Right lung (tissue), 5 donors: ENCODE results near the gene TBC1D9. TPM values are rescaled to one million over a fixed set of nuclear protein-coding genes. Genes with fewer than 3 reads are reported as not detected.
"Not testable (repeated sequence)": the region's sequence is repeated elsewhere in the genome, so short reads cannot be mapped to it uniquely, and the experiment has no call there.

ENCODE experiments used
- DNase-seq, 2 donors: peaks; one replicate each; pipeline ENCODE4 v3.0.0-alpha.2; 2013
- polyA plus RNA-seq, 5 donors: library from polyadenylated mRNA; unstranded; fragments of 120-200 nt; gene quantifications; one replicate each; pipeline versions ENCODE4 v1.2.1 to v1.2.3, GENCODE V29; 2013; ENCODE audit warnings: inconsistent platforms in 1 of 5, low replicate concordance in 1 of 5; ENCODE audit not compliant: insufficient read length in 5 of 5, insufficient read depth in 1 of 5

TBC1D9 gene
- polyA plus RNA-seq, 5 donors: 22.4 to 33.8 (median 33.2) TPM

DNA sequence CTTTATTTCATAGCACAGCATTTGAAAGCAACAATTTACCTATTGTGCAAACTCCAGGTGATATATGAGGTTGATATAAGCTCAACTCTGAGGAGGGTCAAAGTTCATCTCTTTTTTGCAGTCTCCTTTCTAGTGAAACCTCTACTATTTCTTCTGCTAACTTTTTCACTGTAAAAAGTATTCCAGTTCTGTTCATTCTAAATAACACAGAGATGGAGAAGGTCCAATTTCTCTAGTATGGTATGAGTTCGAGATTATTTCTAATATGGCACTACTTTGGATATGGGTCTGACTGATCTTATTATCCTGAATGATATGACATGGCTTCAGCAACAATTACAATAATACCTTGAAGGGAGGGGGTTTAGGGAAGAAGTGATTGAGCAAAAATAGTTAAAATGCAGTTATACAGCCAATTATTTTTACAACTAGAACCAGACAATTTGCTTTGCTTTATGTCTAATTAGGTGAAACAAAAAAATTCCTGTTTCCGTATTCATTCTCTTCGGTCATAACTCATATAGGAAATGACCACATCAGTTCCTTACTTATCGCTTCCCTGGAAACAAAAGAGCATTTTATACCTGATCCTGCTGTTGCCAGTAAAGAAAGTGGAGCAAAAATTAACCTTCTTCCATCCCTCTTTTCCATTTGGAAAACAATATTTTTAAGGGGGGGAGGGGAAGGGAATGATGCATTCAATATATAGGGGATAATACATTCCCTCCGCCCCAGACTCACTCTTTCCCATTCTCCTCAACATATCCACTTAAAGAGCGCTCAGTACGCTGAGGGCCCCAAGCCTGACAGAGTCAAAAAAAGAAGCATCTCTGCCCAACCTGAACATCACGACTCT lies 1.0 kb downstream of the TBC1D9 start:
- no peak for DNase-seq

- no peak for DNase-seq
Observed at GRCh38 chr4:140753329-140753728, 2.9 kb downstream of the TBC1D9 start.

- DNase-seq: no peak
Observed at GRCh38 chr4:140752291-140753068, 3.7 kb downstream of the TBC1D9 start.

DNA sequence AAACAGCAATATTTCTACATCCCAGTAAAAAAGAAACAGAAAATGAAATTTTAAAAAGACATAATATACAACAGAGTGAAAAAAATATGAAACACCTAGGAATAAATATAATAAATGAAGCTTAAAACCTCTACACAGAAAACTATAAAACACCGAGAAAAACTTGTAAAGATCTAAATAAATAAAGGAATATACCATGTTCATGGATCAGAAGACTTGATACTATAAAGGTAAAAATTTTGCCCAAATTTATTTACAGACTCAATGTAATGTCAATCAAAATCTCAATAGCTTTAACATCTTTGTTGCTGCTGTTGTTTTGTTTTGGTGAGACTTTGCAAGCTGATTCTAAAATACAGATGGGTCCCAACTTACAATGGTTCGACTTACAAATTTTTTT lies 5.7 kb downstream of the TBC1D9 start:
- DNase-seq: no peak

DNA sequence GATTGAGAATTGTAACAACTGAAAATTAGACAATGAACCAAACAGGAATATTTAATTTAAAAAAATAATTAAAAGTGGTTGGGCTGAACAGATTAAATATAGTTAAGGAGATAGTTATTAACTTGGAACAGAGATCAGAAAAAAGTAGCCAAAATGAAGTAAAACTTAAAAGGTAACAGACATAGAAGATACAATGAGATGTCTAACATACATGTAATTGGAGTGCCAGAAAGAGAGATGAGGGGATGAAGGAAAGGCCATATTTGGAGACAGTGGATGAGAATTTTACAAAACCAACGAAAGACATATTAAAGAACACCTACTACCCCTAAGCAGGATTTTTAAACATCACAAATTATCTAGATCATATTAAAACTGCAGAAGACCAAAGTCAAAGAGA lies 8.0 kb downstream of the TBC1D9 start:
- no peak for DNase-seq

GRCh38 chr4:140746546-140746945 lies 9.6 kb downstream of the TBC1D9 start:
- not testable (repeated sequence) for DNase-seq

DNA sequence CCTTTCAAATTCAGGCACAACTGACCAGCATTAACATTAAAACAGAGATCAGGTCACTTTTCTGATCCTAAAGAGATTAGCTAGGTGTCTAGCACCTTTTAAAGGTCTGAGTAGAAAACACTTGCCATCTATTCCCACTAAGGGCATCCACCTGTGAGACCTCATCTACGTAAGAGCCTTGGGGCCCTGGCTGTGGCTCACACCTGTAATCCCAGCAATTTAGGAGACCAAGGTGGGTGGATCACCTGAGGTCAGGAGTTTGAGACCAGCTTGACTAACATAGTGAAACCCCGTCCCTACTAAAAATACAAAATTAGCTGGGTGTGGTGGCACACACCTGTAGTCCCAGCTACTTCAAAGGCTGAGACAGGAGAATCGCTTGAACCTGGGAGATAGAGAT lies 11.8 kb downstream of the TBC1D9 start:
- no peak for DNase-seq

- DNase-seq: no peak
Observed at GRCh38 chr4:140743194-140743931, 12.8 kb downstream of the TBC1D9 start.

DNA sequence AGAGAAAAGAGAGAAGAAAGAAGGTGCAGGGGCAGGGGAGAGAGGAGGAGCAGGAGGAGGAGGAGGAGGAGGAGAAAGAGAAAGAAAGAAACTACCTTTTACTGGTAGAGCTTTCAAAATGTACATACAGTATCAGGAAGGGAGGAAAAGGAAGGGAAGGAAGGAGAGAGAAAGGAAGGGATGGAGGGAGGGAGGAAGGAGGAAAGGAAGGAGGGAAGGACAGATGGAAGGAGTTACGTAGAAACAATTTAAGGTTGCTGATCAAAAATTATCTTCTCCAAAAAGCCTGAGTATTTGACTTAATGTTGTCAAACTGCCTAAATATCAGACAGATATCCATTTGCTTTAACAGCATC lies 13.4 kb downstream of the TBC1D9 start:
- no peak for DNase-seq

- DNase-seq: no peak
Observed at GRCh38 chr4:140740906-140741670, 15.1 kb downstream of the TBC1D9 start.

DNA sequence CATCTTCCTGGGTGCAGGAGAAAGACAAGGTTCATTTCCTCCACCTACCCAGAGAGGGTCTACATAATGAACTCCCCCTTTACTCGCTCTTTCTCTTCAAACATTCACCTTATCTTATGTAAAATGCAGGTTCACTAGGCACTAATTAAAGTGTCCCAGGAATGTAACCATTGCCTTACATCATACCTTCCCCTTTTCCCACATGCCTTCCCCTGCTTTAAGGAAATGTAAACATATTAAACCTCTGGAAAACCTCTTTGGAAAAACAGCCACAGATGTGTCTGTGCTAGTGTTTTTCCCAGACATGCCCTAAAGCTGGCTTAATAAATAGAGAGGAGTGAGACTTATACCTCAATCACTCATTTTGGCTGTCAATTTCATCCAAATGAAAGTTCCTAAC lies 15.8 kb downstream of the TBC1D9 start:
- no peak for DNase-seq

GRCh38 chr4:140739971-140740370 lies 16.2 kb downstream of the TBC1D9 start:
- no peak for DNase-seq

- no peak for DNase-seq
Observed at GRCh38 chr4:140738139-140738538, 18.0 kb downstream of the TBC1D9 start.

GRCh38 chr4:140736669-140737343 lies 19.4 kb downstream of the TBC1D9 start:
- no peak for DNase-seq

DNA sequence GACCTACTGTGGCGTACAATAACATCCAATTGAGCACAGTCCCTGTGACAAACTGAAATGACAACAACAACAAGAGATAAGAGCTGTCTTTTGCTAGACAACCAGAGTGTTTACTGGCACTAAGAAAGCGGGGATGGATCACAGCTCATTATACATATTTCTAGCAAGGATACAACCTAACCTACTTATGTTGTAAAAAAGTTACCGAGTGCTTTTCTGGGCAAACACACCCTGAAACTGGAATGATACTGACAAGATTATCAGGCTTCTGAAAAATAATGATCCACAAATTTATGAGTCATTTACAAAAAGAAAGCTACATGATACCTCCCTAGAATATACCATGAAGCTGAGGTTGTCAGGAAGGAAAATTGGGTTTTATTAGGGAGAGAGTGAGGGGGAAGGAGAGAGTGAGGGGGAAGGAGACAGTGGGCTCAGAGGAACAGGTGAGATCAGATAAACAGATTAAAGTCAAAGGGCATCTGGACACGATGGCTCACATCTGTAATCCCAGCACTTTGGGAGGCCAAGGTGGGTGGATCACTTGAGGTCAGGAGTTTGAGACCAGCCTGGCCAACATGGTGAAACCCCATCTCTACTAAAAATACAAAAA lies 20.3 kb downstream of the TBC1D9 start:
- no peak for DNase-seq

DNA sequence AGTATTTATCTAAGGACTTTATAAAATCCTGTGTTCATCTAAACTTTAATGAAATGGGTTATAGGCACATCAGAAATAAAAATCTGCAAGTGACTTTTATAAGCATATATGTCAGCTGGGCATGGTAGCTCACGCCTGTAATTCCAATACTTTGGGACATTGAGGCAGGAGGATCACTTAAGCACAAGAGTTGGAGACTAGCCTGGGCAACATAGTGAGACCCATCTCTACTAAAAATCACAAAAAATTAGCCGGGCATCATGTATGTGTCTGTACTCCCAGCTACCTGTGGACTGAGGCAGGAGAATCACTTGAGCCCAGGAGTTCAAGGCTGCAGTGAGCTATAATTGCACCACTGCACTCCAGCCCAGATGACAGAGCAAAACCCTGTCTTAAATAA lies 20.9 kb downstream of the TBC1D9 start:
- DNase-seq: no peak

GRCh38 chr4:140732780-140733179 lies 23.4 kb downstream of the TBC1D9 start:
- no peak for DNase-seq

DNA sequence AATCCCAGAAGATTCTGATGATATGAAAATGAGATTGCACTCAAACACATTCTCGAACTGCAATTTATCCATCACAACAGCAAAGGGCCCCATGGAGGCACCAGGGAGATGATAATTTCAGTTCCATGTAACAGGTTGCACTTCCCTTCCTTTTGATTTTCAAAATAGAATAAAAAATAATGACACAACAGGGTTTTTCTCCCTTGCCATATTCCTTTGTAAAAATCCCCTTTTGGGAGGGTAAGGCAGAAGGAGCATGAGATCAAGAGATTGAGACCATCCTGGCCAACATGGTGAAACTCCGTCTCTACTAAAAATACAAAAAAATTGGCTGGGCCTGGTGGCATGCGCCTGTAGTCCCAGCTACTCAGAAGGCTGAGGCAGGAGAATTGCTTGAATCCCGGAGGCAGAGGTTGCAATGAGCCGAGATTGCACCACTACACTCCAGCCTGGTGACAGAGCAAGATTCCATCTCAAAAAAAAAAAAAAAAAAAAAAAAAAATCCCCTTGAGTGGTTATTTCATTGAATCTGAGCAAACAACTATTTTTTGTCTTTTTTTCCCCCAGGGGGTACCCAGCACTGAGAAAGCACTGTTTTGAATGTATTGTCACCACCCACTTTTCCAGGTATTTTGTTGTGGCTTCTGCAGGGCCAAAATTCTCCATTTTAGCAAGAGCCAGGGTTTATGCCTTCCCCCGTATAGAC lies 26.7 kb downstream of the TBC1D9 start:
- DNase-seq: no peak

- no peak for DNase-seq
Observed at GRCh38 chr4:140726776-140727500, 29.2 kb downstream of the TBC1D9 start.
